ENCODE results near the gene FPGS.
A peak's percentile ranks its signal among the peaks of the same experiment; 100 is the strongest.

- TF ChIP-seq EP300 (IDR thresholded peaks at IDR 0.05) (peak; percentile 60), CTCF (IDR thresholded peaks at IDR 0.05) (no peak), POLR2A (IDR thresholded peaks at IDR 0.05) (no peak)
These were observed 35.8 kb downstream of the FPGS start for GRCh38 chr9:127838375-127839078.

Measured in stomach (tissue), 4 donors.